ENCODE measurements around the gene UBE3A. TPM values are rescaled to one million over a fixed set of nuclear protein-coding genes. Genes with fewer than 3 reads are reported as not detected.

The UBE3A gene
- total RNA-seq, 1 donor from 2014 or later, result 57.4 TPM

DNA sequence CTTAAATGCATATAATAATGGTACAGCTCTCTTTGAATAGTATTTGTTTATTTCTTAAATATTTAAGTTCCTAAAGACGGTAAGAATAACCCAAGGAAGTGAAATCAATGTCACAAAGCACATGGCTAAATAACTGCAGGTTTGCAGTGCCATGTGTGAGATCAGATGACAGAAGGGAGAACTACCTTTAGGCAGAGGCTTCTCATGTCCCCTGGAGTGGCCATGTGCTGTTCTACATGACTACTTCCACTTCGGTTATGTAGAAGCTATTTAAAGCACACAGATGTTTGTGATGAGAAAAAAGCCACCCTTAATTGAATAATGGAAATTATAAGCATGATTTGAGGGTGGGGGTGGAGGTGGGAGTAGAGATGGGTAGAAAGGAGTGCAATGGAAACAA is 109.1 kb downstream of the UBE3A start:
- H3K36me3 ChIP-seq (ENCODE audit: control insufficient read depth, insufficient read depth, low read length), result no peaks in the 10 kb centered on the region
- no peak overlapping the region for H3K4me3 ChIP-seq (ENCODE audit: low read depth, low read length)
- DNase-seq (ENCODE audit: low read depth) (no peak), FAIRE-seq (no peak)
- TF ChIP-seq CTCF (IDR thresholded peaks at IDR 0.05; ENCODE audit: insufficient read depth, low read length, severe bottlenecking), result no peak
- H3K27me3 ChIP-seq (ENCODE audit: control insufficient read depth, insufficient read depth, low read length), result no peaks in the 10 kb centered on the region

DNA sequence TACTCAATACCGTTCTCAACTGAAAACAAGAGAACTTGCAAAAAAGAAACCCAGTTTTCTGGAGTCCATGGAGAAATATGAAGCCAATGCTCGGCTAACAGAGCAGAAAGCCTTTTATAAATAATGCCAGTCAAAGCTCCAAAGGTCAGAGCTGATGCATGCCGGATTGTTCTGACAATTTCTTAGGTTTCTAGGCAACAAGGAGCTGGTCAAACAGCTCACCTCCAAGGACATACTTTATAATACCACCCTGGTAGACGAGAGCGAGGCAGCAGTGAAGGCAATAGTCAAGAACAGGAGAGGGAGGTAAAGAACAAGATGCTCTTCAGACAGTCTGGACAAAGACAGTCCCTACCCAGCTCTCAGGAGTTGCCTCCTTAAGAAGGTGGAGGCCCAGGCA is 111.1 kb downstream of the UBE3A start:
- no peaks in the 10 kb centered on the region for H3K27me3 ChIP-seq (ENCODE audit: control insufficient read depth, insufficient read depth, low read length)
- FAIRE-seq, result no peak
- H3K4me3 ChIP-seq (ENCODE audit: low read depth, low read length), result no peak overlapping the region
- no peak for TF ChIP-seq CTCF (IDR thresholded peaks at IDR 0.05; ENCODE audit: insufficient read depth, low read length, severe bottlenecking)
- no peak for DNase-seq (ENCODE audit: low read depth)
- H3K36me3 ChIP-seq (ENCODE audit: control insufficient read depth, insufficient read depth, low read length), result no peaks in the 10 kb centered on the region

DNA sequence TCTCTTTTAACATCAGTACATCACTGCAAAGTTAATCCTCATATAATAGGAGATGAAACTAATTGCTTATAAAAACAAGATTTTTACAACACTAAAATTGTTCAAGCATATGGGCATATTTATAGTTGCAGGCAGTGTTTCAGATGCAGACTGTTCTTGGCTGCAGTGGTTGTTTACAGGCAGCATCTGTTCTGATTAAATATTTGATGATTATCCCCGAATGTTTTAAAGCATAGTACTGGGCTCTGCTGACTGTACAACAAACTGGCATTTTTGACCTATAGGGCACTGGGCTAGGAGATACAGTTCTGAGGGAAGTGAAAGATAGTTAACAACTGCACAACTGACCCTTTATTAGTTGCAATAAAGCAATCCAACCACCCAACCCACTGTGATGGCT is 113.6 kb downstream of the UBE3A start:
- FAIRE-seq (no peak), DNase-seq (ENCODE audit: low read depth) (no peak)
- TF ChIP-seq CTCF (IDR thresholded peaks at IDR 0.05; ENCODE audit: insufficient read depth, low read length, severe bottlenecking), result no peak
- Histone ChIP-seq H3K27me3 (ENCODE audit: control insufficient read depth, insufficient read depth, low read length) (no peaks in the 10 kb centered on the region), H3K36me3 (ENCODE audit: control insufficient read depth, insufficient read depth, low read length) (no peaks in the 10 kb centered on the region), H3K4me3 (ENCODE audit: low read depth, low read length) (no peak overlapping the region)

GRCh38 chr15:25323420-25323819 is 115.4 kb downstream of the UBE3A start:
- no peak for TF ChIP-seq CTCF (IDR thresholded peaks at IDR 0.05; ENCODE audit: insufficient read depth, low read length, severe bottlenecking)
- Histone ChIP-seq H3K4me3 (ENCODE audit: low read depth, low read length) (no peak overlapping the region), H3K27me3 (ENCODE audit: control insufficient read depth, insufficient read depth, low read length) (no peaks in the 10 kb centered on the region), H3K36me3 (ENCODE audit: control insufficient read depth, insufficient read depth, low read length) (no peaks in the 10 kb centered on the region)
- DNase-seq (ENCODE audit: low read depth), result no peak
- no peak for FAIRE-seq

- FAIRE-seq (peak; percentile 23), DNase-seq (ENCODE audit: low read depth) (no peak)
- no peak for TF ChIP-seq CTCF (IDR thresholded peaks at IDR 0.05; ENCODE audit: insufficient read depth, low read length, severe bottlenecking)
- Histone ChIP-seq H3K36me3 (ENCODE audit: control insufficient read depth, insufficient read depth, low read length) (no peaks in the 10 kb centered on the region), H3K27me3 (ENCODE audit: control insufficient read depth, insufficient read depth, low read length) (no peaks in the 10 kb centered on the region), H3K4me3 (ENCODE audit: low read depth, low read length) (no peak overlapping the region)
Observed at GRCh38 chr15:25287823-25288222, 151.0 kb downstream of the UBE3A start.
